Embryonic facial prominence (tissue), 1 donor: ENCODE results near the gene STOM.

Experiments
- DNase-seq: peaks from one replicate; pipeline ENCODE4 v3.0.0-alpha.2; 2016; ENCODE audit errors: extremely low spot score

The STOM gene

DNA sequence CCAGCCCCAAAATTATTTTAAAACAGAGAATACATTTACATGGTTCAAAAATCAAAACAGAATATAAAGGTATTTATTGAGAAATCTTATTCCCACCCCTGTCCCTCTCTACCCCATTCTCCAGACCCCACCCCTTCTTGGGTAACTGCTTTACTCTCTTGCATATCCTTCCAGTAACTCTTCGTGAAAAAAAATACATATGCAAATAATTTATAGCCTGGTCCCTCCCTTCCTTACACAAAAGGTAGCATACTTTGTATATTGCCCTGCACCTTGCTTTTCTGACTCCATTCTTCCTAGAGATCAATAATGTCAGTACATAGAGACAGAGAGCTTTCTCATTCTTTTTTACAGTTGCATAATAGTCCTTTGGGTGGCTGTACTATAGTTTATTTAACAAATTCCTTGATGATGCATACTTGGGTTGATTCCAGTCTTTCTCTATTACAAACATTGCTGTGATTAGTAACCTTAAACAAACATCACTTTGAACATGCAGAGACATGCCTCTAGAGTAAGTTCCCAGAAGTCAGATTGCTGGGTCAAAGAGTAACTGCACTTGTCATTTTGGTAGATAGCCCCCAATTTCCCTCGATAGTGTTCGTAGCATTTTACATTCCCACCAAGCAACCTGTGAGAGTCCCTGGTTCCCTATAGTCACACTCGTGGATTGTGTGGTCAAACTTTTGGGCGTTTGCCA is 47.9 kb downstream of the STOM start:
- no peak for DNase-seq

DNA sequence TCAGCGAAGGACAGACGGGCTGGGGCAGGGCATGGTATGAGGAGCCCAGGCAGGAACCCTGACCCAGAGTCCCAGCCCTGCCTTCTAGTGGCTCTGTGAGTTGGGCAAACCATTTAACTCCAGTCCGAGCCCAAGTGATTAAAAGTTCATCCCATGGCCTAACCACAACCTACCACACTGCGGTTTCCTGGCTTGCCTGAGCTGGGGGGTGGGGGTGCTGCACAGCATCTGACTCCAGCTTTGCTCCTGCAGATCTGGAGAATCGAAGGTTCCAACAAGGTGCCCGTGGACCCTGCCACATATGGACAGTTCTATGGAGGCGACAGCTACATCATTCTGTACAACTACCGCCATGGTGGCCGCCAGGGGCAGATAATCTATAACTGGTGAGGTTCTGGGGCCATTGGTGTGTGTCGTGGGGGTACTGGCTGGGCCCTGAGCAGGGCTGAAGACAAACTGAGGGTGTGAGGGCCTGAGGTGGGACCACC is 49.0 kb downstream of the STOM start:
- DNase-seq = no peak

DNA sequence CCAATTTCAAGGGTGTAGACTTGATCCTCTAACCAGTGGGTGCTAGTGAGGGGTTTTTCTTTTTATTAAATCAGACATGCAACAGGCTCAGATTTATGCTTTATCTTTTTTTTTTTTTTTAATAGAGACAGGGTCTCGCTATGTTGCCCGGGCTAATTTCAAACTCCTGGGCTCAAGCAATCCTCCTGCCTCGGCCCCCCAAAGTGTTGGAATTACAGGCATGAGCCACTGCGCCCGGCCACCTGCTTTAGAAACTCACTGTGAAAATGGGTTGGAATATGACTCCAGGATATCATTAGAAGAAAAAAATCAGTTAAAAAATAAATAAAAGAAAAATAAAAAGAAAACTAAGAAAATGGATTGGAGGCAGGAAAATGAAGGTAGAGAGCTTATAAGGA is 50.7 kb downstream of the STOM start:
- no peak for DNase-seq

DNA sequence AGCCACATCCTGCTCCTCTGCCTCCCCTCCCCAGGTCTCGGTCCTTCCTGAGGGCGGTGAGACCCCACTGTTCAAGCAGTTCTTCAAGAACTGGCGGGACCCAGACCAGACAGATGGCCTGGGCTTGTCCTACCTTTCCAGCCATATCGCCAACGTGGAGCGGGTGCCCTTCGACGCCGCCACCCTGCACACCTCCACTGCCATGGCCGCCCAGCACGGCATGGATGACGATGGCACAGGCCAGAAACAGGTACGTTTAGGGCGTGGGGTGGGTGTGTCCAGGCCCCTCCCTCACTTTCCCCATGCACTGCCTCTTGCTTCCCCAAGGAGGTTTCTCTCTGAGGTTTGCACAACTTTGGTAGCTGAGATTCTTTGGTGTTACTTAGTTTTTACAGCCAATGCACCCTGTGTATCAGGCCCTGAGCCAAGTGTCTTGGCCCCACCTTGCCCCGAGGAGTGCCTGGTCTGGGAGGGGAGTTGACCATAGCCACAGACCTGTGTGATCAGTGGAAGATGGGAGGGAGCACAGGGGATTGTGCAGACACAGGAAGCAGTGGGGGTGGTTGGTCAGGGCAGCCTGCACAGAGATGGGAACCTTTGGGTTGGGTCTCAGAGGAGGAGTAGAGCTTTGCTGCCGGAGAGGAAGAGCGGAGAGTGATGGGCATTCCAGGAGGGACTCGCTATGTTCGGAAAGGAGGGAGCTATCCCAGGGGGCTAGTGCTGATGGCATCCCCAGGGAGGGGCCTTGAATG is 51.2 kb downstream of the STOM start:
- DNase-seq = no peak

DNA sequence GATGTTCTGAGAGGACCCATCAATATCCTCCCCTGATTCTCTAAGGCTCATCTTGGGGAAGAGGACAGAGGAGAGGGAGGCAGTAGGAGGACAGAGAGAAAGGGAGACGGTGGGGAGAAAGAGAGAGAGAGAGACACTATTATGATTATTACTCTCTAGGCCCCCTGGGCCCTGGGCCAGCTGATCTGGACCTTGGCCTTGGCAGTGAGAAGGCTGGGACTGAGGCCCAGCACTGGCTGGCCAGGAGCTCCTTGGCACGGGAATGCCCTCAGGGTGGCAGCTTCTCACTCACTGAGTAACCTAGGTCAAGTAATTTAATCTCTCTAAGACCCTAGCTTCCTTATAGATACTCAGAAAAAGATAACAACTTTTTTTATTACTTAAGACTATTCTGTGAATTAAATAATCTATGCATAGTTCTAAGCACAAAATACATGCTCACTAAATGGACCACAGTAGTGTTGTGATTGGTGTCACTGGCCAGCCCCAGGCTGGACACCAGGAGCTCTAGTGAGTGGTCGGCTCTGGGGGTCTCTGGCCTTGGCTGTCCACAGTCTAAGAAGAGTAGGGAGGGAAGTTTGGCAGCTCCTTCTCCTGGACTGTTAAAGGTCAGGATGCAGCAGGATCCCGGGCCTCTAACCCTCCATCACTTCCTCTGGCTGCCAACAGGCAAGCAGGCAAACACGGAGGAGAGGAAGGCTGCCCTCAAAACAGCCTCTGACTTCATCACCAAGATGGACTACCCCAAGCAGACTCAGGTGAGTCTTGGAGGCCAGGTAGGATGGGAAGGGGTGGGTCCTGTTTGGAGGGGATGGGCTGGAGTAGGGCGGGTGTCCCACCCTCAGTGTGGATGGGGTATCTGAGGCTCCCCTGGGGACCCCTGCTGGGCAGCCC is 52.1 kb downstream of the STOM start:
- no peak for DNase-seq

DNA sequence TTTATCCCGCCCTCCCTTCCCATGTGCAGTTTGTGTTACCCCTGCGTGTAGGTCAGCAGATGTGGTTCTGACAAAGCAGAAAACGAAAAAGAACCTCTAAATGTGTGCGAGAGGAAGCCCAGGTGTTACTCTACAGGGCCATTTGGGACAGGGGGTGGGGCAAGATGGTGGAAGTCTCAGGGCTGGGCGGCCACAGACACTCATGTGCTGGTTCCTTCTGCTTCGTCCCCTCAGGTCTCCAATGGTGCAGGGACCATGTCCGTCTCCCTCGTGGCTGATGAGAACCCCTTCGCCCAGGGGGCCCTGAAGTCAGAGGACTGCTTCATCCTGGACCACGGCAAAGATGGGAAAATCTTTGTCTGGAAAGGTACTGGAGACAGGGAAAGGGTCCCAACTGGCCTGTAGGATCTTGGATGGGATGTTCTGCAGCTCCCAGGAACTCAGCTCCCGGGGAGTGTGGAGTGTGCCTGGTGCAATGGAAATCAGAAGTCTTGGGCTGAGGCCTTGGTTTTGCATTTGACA is 53.1 kb downstream of the STOM start:
- no peak for DNase-seq

DNA sequence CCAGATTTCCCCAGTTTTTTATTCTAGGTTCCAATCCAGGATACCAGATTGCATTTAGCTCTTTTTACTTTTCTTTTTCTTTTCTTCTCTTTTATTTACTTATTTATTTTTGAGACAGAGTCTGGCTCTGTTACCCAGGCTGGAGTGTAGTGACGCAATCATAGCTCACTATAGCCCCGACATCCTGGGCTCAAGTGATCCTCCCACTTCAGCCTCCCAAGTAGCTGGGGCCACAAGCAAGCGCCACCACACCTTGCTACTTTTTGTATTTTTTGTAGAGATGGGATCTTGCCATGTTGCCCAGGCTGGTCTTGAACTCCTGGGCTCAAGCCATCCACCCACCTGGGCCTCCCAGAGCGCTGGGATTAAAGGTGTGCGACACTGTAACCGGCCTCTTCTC is 53.7 kb downstream of the STOM start:
- no peak for DNase-seq

DNA sequence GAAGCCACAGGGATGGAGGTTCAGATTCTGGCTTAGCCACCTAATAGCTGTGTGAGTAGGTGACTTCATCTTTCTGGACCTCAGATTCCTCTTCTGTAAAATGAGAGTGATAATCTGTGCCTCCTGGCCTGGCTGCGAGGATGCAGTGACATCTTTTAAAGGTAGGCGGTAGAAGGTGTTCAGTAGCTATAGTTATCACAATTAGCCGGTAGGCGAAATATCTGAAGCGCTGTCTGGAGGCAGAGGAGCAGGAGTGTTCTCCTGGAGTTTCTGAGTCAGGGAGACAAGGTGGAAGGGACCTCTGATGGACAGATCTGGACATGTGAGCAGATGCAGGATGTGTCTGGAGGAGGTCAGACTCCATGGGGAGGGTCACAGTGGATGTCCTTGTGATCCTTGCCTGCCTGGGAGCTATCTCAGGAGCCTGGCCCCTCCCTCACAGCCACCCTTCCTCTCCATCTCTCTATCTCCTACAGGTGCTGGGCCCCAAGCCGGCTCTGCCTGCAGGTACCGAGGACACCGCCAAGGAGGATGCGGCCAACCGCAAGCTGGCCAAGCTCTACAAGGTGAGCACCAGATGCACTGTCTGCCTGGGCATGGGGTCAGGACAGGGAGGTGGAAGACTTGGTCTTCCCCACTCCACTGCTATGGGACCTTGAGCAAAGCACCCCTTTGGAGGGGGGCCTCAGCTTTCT is 56.4 kb downstream of the STOM start:
- DNase-seq = no peak

DNA sequence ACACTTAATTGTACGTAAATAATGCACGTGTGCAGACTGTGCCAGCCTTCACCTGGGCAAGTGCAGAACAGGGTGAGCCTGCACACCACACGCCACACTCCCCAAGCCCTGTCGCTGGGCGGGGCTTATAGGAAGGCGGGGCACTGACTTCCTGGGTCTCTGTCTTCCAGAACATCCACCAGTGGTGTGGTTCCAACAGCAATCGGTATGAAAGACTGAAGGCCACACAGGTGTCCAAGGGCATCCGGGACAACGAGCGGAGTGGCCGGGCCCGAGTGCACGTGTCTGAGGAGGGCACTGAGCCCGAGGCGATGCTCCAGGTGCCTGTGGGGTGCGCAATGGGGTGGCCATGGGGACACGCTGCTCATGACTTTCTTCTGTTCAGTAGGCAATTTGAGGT is 57.9 kb downstream of the STOM start:
- no peak for DNase-seq

DNA sequence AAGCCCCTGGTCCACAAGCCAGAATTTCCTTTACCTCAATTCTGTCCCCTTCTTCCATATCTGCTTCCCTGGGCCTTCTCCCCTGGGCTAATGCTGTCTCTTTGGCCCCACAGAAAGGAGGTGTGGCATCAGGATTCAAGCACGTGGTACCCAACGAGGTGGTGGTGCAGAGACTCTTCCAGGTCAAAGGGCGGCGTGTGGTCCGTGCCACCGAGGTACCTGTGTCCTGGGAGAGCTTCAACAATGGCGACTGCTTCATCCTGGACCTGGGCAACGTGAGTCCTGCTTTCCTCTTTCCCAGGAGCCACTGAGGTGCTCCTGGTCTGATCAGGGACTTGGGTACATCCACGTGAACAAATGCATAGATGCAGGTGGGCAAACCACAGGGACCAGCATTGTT is 59.5 kb downstream of the STOM start:
- no peak for DNase-seq

DNA sequence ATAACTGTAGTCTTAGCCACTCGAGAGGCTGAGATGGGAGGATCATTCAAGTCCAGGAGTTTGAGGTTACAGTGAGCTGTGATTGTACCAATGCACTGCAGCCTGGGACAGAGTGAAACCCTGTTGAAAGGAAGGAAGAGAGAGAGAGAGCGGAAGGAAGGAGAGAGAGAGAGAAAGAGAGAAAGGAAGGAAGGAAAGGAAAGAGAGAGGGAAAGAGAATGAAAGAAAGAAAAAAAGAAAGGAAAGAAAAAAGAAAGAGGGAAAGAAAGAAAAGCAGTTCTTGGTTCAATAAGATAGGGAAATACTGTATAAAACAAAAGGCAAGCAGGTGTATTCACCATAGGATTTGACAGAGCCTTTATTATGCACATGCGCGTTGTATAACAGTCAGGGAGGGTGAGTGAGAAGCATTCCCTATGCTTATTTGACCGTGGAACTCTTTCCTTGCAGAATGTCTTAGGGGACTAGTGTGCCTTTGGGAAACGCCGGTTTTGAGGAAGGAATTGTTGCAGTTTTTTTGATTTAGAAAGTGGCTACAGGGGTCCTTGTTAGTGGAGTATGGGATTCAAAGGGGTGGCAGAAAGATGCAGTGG is 60.1 kb downstream of the STOM start:
- no peak for DNase-seq

DNA sequence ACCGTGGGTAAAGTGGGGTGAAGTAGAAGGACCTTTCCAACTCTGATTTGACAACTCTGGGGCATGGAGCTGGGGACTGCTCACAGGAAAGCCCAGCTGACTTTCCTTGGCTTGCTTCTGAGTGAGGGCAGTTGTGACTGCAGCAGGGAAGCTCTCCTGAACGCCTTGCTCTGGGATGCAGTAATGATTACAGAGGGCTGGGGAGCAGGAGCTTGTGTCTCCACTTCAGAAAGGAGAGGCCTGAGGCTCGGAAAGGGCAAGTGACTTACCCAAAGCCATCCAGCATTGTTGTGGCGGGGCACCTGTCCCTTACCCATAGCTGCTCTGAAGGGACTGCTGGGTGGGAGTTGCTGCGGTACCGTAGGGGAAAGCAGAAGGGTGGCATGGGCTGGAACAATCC is 60.9 kb downstream of the STOM start:
- DNase-seq = no peak

DNA sequence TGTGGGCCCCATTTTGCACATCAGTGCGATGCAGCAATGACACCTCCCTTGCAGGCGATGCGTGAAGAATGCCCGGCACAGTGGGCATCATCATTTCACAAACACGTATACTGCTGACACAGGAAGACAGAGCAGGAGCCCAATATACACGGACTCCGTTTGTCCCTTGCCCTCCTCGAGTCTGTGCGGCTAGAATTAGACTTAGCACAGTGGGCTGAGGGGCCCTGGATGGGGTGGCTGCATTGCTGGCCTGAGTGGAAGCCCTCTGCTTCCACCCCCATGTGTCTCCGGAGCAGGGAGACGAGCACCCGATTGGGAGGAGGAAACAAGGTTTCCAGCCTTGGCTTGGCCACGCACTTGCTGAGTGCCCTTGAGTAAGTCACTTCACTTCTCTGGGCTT is 61.3 kb downstream of the STOM start:
- no peak for DNase-seq

DNA sequence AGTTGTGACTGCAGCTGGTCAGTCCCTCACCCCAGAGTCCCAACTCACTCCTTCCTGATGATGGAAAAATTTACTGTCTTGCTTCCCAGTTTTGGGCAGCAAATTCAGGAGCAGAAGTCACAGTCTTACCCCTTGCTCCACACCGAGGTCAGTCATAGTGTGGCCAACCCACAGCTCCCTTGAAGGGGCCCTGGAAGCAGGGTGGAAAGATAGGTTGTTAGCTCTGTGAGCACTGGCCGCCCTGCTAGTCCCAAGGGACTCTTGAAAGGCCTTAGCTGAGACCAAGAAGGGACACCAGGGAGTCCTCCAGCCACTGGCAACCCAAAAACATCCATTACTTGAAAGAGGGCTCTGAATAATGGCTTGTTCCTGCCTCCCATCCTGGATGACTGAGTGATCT is 62.1 kb downstream of the STOM start:
- no peak for DNase-seq

DNA sequence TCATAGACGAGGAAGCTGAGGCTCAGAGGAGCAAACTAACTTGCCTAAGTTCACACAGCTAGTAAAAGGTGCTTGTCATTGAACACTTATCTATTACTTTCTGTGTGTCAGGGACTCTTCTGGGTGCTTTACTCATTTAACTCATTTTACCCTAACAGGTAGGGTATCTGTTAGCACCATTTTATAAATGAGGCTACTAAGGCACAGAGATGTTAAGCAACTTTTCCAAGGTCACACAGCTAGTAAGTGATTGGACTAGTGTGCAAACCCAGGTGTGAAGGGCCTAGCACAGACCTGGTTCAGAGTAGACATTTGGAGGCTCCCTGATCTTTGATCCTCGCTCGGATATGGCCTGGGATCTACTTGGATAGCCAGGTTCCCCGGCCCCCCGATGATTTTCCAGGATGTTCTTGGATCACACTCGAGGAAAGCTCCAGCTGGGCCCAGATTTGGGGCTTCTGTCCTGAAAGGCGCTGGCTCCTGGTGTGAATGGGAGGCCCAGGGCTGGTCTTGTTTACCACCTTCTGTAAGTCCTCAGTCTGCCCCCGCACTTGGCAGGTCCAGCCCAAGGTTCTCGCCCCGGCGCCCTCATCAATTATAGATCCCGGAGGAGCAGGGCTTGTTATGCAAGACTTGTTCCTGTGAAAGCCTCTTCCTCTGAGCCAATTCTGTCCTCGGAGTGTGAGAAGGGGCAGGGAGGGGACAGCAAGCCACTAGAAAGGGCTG is 64.6 kb downstream of the STOM start:
- DNase-seq = no peak

DNA sequence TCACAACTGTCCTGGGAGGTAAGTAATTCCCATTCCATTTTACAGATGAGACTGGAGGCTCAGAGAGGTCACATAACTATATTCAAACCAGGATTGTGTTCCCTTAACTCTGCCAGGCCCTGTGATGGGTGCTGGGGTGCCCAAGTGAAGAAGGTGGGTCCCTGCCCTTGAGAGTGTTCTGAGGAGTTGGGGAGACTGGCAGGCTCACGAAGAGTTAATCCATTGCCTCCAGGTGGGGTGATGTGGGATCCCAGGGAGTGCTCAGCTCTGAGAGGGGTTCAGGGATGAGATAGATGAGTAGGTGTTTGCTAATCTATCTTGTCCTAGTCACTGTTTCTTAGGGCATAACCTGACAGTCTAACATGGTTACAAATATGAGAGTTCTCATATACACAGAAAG is 65.3 kb downstream of the STOM start:
- no peak for DNase-seq

DNA sequence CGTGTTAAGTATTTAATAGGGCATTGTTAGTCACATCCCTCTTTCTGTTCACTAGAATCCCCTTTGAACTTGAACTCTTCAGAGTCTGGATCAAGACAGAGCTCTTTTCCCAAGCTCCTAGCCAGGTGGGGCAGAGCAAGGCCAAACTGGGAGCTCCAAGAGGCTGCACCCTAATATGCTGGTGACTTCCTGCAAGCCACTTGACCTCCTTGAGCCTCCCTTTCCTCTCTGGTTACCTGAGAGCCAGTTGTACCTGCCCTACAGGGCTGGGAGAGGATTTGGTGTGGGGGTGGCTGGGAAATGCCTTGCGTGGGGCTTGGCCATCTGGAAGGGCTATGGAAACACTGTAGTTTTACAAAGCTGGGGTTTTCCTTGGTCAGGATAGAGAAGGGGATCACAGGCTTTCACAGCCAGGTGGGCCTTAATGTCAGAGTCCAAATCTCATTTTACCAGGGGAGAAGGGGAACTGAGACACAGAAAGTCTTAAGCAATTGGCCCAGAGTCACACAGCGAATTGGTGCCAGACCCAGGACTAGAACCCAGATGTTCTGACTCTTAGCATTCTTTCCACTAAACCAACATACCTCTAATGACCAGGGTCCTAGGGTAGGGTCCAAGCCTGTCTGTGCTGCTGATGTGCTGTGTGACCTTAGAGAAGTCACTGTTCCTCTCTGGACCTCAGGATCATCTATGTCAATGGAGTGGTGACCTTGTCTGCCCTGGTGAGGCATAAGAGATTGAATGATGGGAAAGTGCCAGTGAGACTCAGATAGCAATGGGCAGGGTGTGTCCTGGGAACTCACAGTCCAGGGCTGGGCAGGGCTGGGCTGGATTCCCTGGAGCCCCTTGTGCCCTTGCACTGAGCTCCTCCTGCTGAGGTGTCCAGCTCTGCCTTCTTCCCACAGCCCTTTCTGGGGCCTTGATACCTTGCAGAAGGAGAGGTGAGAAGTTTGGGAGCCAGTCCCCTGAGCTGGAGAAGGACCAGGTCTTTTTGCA is 66.3 kb downstream of the STOM start:
- no peak for DNase-seq

DNA sequence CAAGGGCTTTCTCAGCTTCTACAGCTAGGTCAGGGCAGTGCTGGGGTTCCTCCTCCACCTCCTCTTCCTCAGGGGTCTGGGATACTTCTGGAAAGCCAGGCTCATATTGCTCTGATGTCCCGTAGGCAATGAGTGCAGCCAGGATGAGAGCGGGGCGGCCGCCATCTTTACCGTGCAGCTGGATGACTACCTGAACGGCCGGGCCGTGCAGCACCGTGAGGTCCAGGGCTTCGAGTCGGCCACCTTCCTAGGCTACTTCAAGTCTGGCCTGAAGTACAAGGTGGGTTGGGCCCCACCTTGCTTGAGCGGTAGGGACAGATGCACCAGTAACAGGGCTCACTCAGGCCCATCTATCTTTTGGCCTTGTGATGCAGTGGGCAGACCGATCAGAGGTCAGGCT is 67.3 kb downstream of the STOM start:
- no peak for DNase-seq

DNA sequence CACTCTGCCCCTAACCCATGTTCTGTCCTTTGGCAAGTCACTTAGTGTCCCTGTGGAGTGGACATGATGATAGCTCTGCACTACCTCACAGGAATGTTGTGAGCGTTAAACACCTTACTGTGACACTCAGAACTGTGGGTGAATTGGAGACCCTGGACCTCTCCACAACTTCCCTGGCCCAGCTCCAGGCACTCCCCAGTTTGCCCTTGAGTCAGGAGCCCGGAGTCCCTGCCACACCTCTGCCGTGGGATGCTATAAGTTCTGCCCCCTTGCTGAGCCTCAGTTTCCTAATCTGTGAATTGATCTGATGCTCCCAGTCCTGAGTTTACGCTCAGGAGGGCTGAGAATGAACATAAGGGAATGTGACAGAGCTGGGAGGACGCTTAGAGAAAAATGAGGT is 67.7 kb downstream of the STOM start:
- no peak for DNase-seq
